Fibroblast of lung (primary cell): Measurements from ENCODE around the gene EIF2S1. TPM values are rescaled to one million over a fixed set of nuclear protein-coding genes. Genes with fewer than 3 reads are reported as not detected.
A peak's percentile ranks its signal among the peaks of the same experiment; 100 is the strongest.

ENCODE experiments used
- DNase-seq, 2 donors: peaks; one replicate each; pipeline versions ENCODE4 v3.0.0 to v3.0.0-alpha.2; 2010; ENCODE audit warnings: low read depth in 2 of 2
- H2AFZ ChIP-seq: 2 replicates; pipeline ENCODE4 v1.5.1; 2012; ENCODE audit warnings: low read length, control low read depth, inconsistent platforms
- H3K27ac ChIP-seq: 2 replicates; pipeline ENCODE4 v1.5.1; 2011; ENCODE audit warnings: low read length, control low read depth; ENCODE audit not compliant: insufficient read depth
- H3K27me3 ChIP-seq: 2 replicates; pipeline ENCODE4 v1.5.1; 2011; ENCODE audit warnings: mild to moderate bottlenecking, low read length; ENCODE audit not compliant: control insufficient read depth, insufficient read depth
- H3K36me3 ChIP-seq: 2 replicates; pipeline ENCODE4 v1.5.1; 2011; ENCODE audit warnings: low read length; ENCODE audit not compliant: control insufficient read depth, insufficient read depth
- H3K4me1 ChIP-seq: 2 replicates; pipeline ENCODE4 v1.5.1; 2011; ENCODE audit warnings: low read length; ENCODE audit not compliant: control insufficient read depth, insufficient read depth; ENCODE audit errors: extremely low read depth
- H3K4me2 ChIP-seq: 2 replicates; pipeline ENCODE4 v1.5.1; 2011; ENCODE audit warnings: low read length, control low read depth; ENCODE audit not compliant: insufficient read depth; ENCODE audit errors: extremely low read depth
- H3K4me3 ChIP-seq, 4 experiments: fragments of 200-600 bp in 1 of 4; sonication (generic) in 1 of 4; replicated peaks in 1 of 4; 2 replicates each; pipeline ENCODE4 v1.5.1; 2011 to 2016; ENCODE audit warnings: low read length in 4 of 4, low read depth in 3 of 4, mild to moderate bottlenecking in 3 of 4, control low read depth in 2 of 4, inconsistent platforms in 1 of 4, mixed read lengths in 1 of 4; ENCODE audit not compliant: insufficient read depth in 1 of 4; ENCODE audit errors: control extremely low read depth in 1 of 4
- H3K79me2 ChIP-seq: 2 replicates; pipeline ENCODE4 v1.5.1; 2012; ENCODE audit warnings: mild to moderate bottlenecking, low read length, inconsistent platforms; ENCODE audit not compliant: control insufficient read depth, insufficient read depth
- H3K9ac ChIP-seq: 2 replicates; pipeline ENCODE4 v1.5.1; 2011; ENCODE audit warnings: mild to moderate bottlenecking, low read length, control low read depth; ENCODE audit not compliant: insufficient read depth
- H3K9me3 ChIP-seq: 2 replicates; pipeline ENCODE4 v1.5.1; 2012; ENCODE audit warnings: low read depth, low read length; ENCODE audit not compliant: control insufficient read depth, insufficient read depth
- H4K20me1 ChIP-seq: 2 replicates; pipeline ENCODE4 v1.5.1; 2011; ENCODE audit warnings: low read length; ENCODE audit not compliant: control insufficient read depth, insufficient read depth; ENCODE audit errors: extremely low read depth
- CTCF ChIP-seq, 2 donors: IDR thresholded peaks in 1 of 2; conservative IDR thresholded peaks in 1 of 2; 1 replicate in 1 of 2; 2 replicates in 1 of 2; pipeline ENCODE4 v1.5.1; 2011 to 2012; ENCODE audit warnings: low read length in 2 of 2, control low read depth in 1 of 2, inconsistent platforms in 1 of 2, low read depth in 1 of 2, mild to moderate bottlenecking in 1 of 2
- EZH2 ChIP-seq: IDR thresholded peaks from 2 replicates; pipeline ENCODE4 v1.5.1; 2012; ENCODE audit warnings: low read length, control low read depth, mild to moderate bottlenecking; ENCODE audit errors: missing control alignments
- polyA plus RNA-seq, 2 donors: library from polyadenylated mRNA; depleted of rRNA in 1 of 2; stranded (reverse) in 1 of 2; unstranded in 1 of 2; fragments of >200 nt; gene quantifications; 2 replicates each; pipeline ENCODE4 v1.2.1, GENCODE V29; 2011 to 2012; ENCODE audit warnings: missing spikeins in 1 of 2
- total RNA-seq: library from RNA; depleted of rRNA; stranded (reverse); fragments of >200 nt; gene quantifications from 2 replicates; pipeline ENCODE4 v1.2.1, GENCODE V29; 2014

The EIF2S1 gene
- total and polyA plus RNA-seq, 2 donors (not counting 1 experiment from before 2014, with no cell fraction given) = 180 to 182 TPM

- H3K4me3 ChIP-seq = no peak overlapping the region
- peak; percentile 70 to 81 for DNase-seq
- no peak overlapping the region for H3K4me2 ChIP-seq
- H2AFZ ChIP-seq = no peak overlapping the region
- no peaks in the 10 kb centered on the region for H3K36me3 ChIP-seq
- no peaks in the 10 kb centered on the region for H3K79me2 ChIP-seq
- H3K4me1 ChIP-seq = peaks cover 2% of the 10 kb centered on the region
- no peaks in the 10 kb centered on the region for H4K20me1 ChIP-seq
- peaks cover 4% of the 10 kb centered on the region for H3K27me3 ChIP-seq
- TF ChIP-seq CTCF (conservative IDR thresholded peaks at IDR 0.05 in 1 of 2, IDR thresholded peaks at IDR 0.05 in 1 of 2; ENCODE audit: low read depth in 1 of 2, low read length in 2 of 2) (peak; percentile 80 to 87), EZH2 (no peak)
- H3K9me3 ChIP-seq = no peaks in the 10 kb centered on the region
- H3K27ac ChIP-seq = no peak overlapping the region
- H3K9ac ChIP-seq = no peak overlapping the region
These were observed 67.0 kb downstream of the EIF2S1 start for GRCh38 chr14:67426983-67427606.

GRCh38 chr14:67428501-67429031, 68.4 kb downstream of the EIF2S1 start:
- Histone ChIP-seq H3K27me3 (peaks cover 7% of the 10 kb centered on the region), H2AFZ (no peak overlapping the region), H3K4me2 (no peak overlapping the region), H3K9me3 (no peaks in the 10 kb centered on the region), H3K4me3 (no peak overlapping the region), H4K20me1 (no peaks in the 10 kb centered on the region), H3K36me3 (no peaks in the 10 kb centered on the region), H3K79me2 (no peaks in the 10 kb centered on the region), H3K27ac (no peak overlapping the region), H3K4me1 (peaks cover 2% of the 10 kb centered on the region), H3K9ac (no peak overlapping the region)
- peak; percentile 43 to 82 for DNase-seq
- no peak for TF ChIP-seq EZH2
- no peak for TF ChIP-seq CTCF (conservative IDR thresholded peaks at IDR 0.05 in 1 of 2, IDR thresholded peaks at IDR 0.05 in 1 of 2; ENCODE audit: low read depth in 1 of 2, low read length in 2 of 2)

- Histone ChIP-seq H3K79me2 (no peaks in the 10 kb centered on the region), H3K4me2 (no peak overlapping the region), H2AFZ (no peak overlapping the region), H3K9me3 (no peaks in the 10 kb centered on the region), H3K27ac (no peak overlapping the region), H3K36me3 (no peaks in the 10 kb centered on the region), H4K20me1 (no peaks in the 10 kb centered on the region), H3K27me3 (peaks cover 11% of the 10 kb centered on the region), H3K4me1 (peaks cover 2% of the 10 kb centered on the region), H3K4me3 (no peak overlapping the region), H3K9ac (no peak overlapping the region)
- no peak for TF ChIP-seq EZH2
- no peak for TF ChIP-seq CTCF (conservative IDR thresholded peaks at IDR 0.05 in 1 of 2, IDR thresholded peaks at IDR 0.05 in 1 of 2; ENCODE audit: low read depth in 1 of 2, low read length in 2 of 2)
- DNase-seq = no peak
These were observed 69.5 kb downstream of the EIF2S1 start for GRCh38 chr14:67429510-67430205.
